Endothelial cell of umbilical vein (primary cell): ENCODE data around the gene DCX. TPM values are rescaled to one million over a fixed set of nuclear protein-coding genes. Genes with fewer than 3 reads are reported as not detected.

Source experiments
- BruUV-seq: library from RNA; stranded (reverse); fragments of 400-500 nt; replicated peaks from 2 replicates; lab custom pipeline; 2021; lab: Mats Ljungman, UMichigan
- CTCF ChIA-PET: fragments of 300-600, 350-600 bp; sonication (Branson Sonifier 250); formaldehyde crosslinking; loops from one replicate; lab custom pipeline; 2021; ENCODE audit warnings: antibody characterized with exemption, inconsistent platforms; lab: Charles Lee
- POLR2A ChIA-PET: fragments of 300-600, 350-600 bp; sonication (Branson Sonifier 250); formaldehyde crosslinking; loops from one replicate; lab custom pipeline; 2021; ENCODE audit warnings: antibody characterized with exemption, inconsistent platforms; lab: Charles Lee
- DNase-seq: peaks from one replicate; pipeline ENCODE4 v3.0.0-alpha.2; 2011; ENCODE audit warnings: low read depth, low spot score
- FAIRE-seq: peaks from 2 replicates; lab custom pipeline; 2011; peaks lifted over from hg19 to GRCh38; lab: Jason Lieb, UNC
- H2AFZ ChIP-seq: 2 replicates; pipeline ENCODE4 v1.6.0; 2012; ENCODE audit warnings: low read depth, low read length, control low read depth, inconsistent platforms
- H3K27ac ChIP-seq: 2 replicates; pipeline ENCODE4 v1.5.1; 2011; ENCODE audit warnings: low read depth, mild to moderate bottlenecking, control low read depth, low read length, moderate library complexity; ENCODE audit not compliant: insufficient read depth
- H3K27me3 ChIP-seq, 2 experiments: 2 replicates each; pipeline versions ENCODE4 v1.6.0 to v1.6.1; 2011; ENCODE audit warnings: low read length in 2 of 2, mixed read lengths in 1 of 2; ENCODE audit not compliant: control insufficient read depth in 2 of 2, insufficient read depth in 2 of 2
- H3K36me3 ChIP-seq, 2 experiments: 2 replicates in 1 of 2; 3 replicates in 1 of 2; pipeline ENCODE4 v1.5.1; 2011; ENCODE audit warnings: low read length in 2 of 2, mild to moderate bottlenecking in 1 of 2, moderate library complexity in 1 of 2; ENCODE audit not compliant: control insufficient read depth in 2 of 2, insufficient read depth in 2 of 2; ENCODE audit errors: extremely low read depth in 1 of 2
- H3K4me1 ChIP-seq: 3 replicates; pipeline ENCODE4 v1.5.1; 2011; ENCODE audit warnings: mild to moderate bottlenecking, low read length; ENCODE audit not compliant: control insufficient read depth, insufficient read depth; ENCODE audit errors: extremely low read depth
- H3K4me2 ChIP-seq: 2 replicates; pipeline ENCODE4 v1.6.1; 2011; ENCODE audit warnings: low read length, control low read depth, mixed read lengths; ENCODE audit not compliant: insufficient read depth
- H3K4me3 ChIP-seq, 3 experiments: fragments of 200-600 bp in 1 of 3; sonication (generic), shearing (Covaris generic) in 1 of 3; replicated peaks in 1 of 3; 2 replicates each; pipeline ENCODE4 v1.5.1; 2011 to 2016; ENCODE audit warnings: control low read depth in 3 of 3, low read length in 3 of 3, mild to moderate bottlenecking in 2 of 3, inconsistent platforms in 1 of 3, low read depth in 1 of 3, moderate library complexity in 1 of 3; ENCODE audit not compliant: insufficient read depth in 1 of 3
- H3K79me2 ChIP-seq: 2 replicates; pipeline ENCODE4 v1.6.0; 2012; ENCODE audit warnings: low read length, inconsistent platforms; ENCODE audit not compliant: control insufficient read depth, insufficient read depth
- H3K9ac ChIP-seq: replicated peaks from 2 replicates; pipeline ENCODE3; 2011; ENCODE audit warnings: low read length, control low read depth; ENCODE audit not compliant: insufficient read depth; ENCODE audit errors: extremely low read depth
- H3K9me1 ChIP-seq: replicated peaks from 3 replicates; pipeline ENCODE4 v1.6.0; 2011; ENCODE audit warnings: mild to moderate bottlenecking, low read length; ENCODE audit not compliant: control insufficient read depth, insufficient read depth; ENCODE audit errors: extremely low read depth
- H3K9me3 ChIP-seq: replicated peaks from 2 replicates; pipeline ENCODE4 v1.5.1; 2012; ENCODE audit warnings: low read length, inconsistent platforms; ENCODE audit not compliant: control insufficient read depth, insufficient read depth
- H4K20me1 ChIP-seq: replicated peaks from 2 replicates; pipeline ENCODE3; 2011; ENCODE audit warnings: mild to moderate bottlenecking, low read length; ENCODE audit not compliant: control insufficient read depth, insufficient read depth; ENCODE audit errors: extremely low read depth
- CTCF ChIP-seq, 2 donors: IDR thresholded peaks; 1 replicate in 1 of 2; 2 replicates in 1 of 2; pipeline ENCODE4 v1.5.1; 2011; ENCODE audit warnings: low read length in 2 of 2, mild to moderate bottlenecking in 2 of 2, moderate library complexity in 2 of 2, control low read depth in 1 of 2, inconsistent platforms in 1 of 2, low read depth in 1 of 2; ENCODE audit not compliant: insufficient read depth in 1 of 2; ENCODE audit errors: extremely low read depth in 1 of 2
- EZH2 ChIP-seq: IDR thresholded peaks from 2 replicates; pipeline ENCODE4 v1.6.1; 2012; ENCODE audit warnings: borderline replicate concordance, low read depth, mild to moderate bottlenecking, moderate library complexity, low read length, inconsistent platforms; ENCODE audit not compliant: severe bottlenecking
- FOS ChIP-seq: IDR thresholded peaks from 2 replicates; pipeline ENCODE4 v1.6.1; 2011; ENCODE audit warnings: mild to moderate bottlenecking, low read length, moderate library complexity, borderline replicate concordance; ENCODE audit not compliant: insufficient read depth
- GATA2 ChIP-seq: IDR thresholded peaks from 2 replicates; pipeline ENCODE4 v1.7.0; 2011; ENCODE audit warnings: low read depth, mild to moderate bottlenecking, moderate library complexity, mixed read lengths, low read length; ENCODE audit not compliant: insufficient read length, insufficient read depth
- JUN ChIP-seq: IDR thresholded peaks from 2 replicates; pipeline ENCODE4 v1.6.1; 2011; ENCODE audit warnings: borderline replicate concordance, low read depth; ENCODE audit not compliant: insufficient read length, insufficient read depth
- MYC ChIP-seq: IDR thresholded peaks from one replicate; pipeline ENCODE4 v1.6.1; 2011; ENCODE audit warnings: mild to moderate bottlenecking, low read depth, low read length
- POLR2A ChIP-seq: IDR thresholded peaks from 2 replicates; pipeline ENCODE4 v1.6.1; 2012; ENCODE audit warnings: low read depth, mild to moderate bottlenecking, control low read depth, low read length
- POLR2AphosphoS5 ChIP-seq: IDR thresholded peaks from 2 replicates; pipeline ENCODE4 v1.6.1; 2012; ENCODE audit warnings: low read depth, mild to moderate bottlenecking, control low read depth, low read length, moderate library complexity; ENCODE audit not compliant: insufficient read depth
- dilution Hi-C: fragments of 300-500 bp; cut with MboI; formaldehyde crosslinking; loops from one replicate; pipeline ENCODE4 v1.15.0; 2019; ENCODE audit warnings: low sequenced_read_pairs; ENCODE audit not compliant: extremely low pct_ligation_motif_present
- intact Hi-C: fragments of 100-400 bp; cut with micrococcal nuclease; formaldehyde crosslinking; loops from one replicate; pipeline ENCODE4 v1.10.0; 2022
- polyA plus RNA-seq, 4 experiments: library from polyadenylated mRNA; depleted of rRNA in 3 of 4; stranded (reverse) in 3 of 4; unstranded in 1 of 4; fragments of >200 nt; gene quantifications; 2 replicates each; pipeline versions ENCODE4 v1.2.1 to v1.2.3, GENCODE V29; 2011 to 2012; ENCODE audit warnings: missing spikeins in 1 of 4
- total RNA-seq: library from RNA; stranded (reverse); gene quantifications from 2 replicates; pipeline ENCODE4 v1.2.3, GENCODE V29; 2021
- TF ChIP-seq, protein P1 (sequence below): IDR thresholded peaks from 2 replicates; pipeline ENCODE4 v1.6.1; 2011; ENCODE audit not compliant: insufficient read depth, insufficient read length

Gene DCX
- total and polyA plus RNA-seq, 2 donors (not counting 3 experiments of a cell fraction or from before 2014, with no cell fraction given): not detected

- Histone ChIP-seq H2AFZ (no peak overlapping the region), H3K9me1 (no peaks in the 10 kb centered on the region), H3K36me3 (no peaks in the 10 kb centered on the region), H3K27me3 (no peaks in the 10 kb centered on the region), H4K20me1 (no peaks in the 10 kb centered on the region), H3K27ac (no peak overlapping the region), H3K4me1 (no peaks in the 10 kb centered on the region), H3K4me2 (no peak overlapping the region), H3K4me3 (no peak overlapping the region), H3K79me2 (no peaks in the 10 kb centered on the region), H3K9me3 (no peaks in the 10 kb centered on the region), H3K9ac (no peak overlapping the region)
- ChIA-PET POLR2A (no interaction called here), CTCF (no interaction called here)
- dilution Hi-C loops: no loop called here
- TF ChIP-seq FOS (no peak), CTCF (IDR thresholded peaks at IDR 0.05; ENCODE audit: extremely low read depth in 1 of 2, insufficient read depth in 1 of 2, low read depth in 1 of 2, low read length in 2 of 2) (no peak), EZH2 (no peak), GATA2 (no peak), MYC (no peak), POLR2AphosphoS5 (no peak), POLR2A (no peak), JUN (no peak)
- TF ChIP-seq, protein P1, sequence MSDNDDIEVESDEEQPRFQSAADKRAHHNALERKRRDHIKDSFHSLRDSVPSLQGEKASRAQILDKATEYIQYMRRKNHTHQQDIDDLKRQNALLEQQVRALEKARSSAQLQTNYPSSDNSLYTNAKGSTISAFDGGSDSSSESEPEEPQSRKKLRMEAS: no peak
- intact Hi-C loops: no loop called here
- no peak for DNase-seq
- FAIRE-seq: no peak
- no TSS peak for BruUV-seq
Measured at GRCh38 chrX:111402344-111402743, 9.6 kb downstream of the DCX start.
